ENCODE data around the gene ATG101. TPM values are rescaled to one million over a fixed set of nuclear protein-coding genes. Genes with fewer than 3 reads are reported as not detected.

ATG101 gene
- total and polyA plus RNA-seq, 2 experiments from 2014 or later = 77.3 to 139 TPM

DNA sequence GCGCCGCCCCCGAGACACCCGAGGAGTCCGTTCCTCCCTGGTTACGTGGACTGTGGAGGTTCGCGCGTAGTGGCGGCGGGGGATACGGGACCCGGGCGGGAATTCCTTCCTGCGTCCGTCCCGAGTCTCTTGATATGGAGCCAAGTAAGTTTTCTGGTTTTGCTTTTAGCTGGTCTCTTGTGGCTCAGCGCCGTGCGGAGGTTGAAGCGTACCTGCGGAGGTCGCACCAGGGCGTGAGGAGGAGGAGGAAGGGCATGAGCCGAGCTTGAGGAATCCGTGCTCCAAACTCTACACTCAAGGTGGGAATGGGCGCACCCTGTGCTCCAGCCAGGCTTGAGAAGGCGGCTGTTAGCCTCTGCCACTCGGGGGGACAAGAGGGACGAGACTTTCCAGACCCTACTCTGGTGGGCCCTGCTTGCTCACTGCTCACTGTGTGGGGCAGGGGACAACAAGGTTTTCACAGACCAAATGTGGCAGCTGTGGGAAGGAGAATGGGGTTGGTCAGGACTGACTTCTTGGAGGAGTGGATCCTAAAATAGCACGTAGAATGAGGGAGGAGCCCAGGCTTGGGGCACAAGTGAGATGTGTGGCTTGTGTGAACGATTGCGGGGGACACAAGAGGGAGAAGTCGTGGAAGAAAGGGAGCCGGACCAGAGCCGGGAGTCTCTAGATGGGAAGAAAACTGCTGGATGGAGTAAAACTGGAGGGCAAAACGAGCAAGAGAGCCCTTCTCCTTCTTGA is 577 bp downstream of the ATG101 start:
- WGBS, 2 experiments (ENCODE audit: low coverage in 1 of 2, low lambda C conversion rate in 2 of 2, missing lambda C conversion rate in 2 of 2) = 1 to 2% methylated on average over 36 to 37 of the region's 37 CpGs

DNA sequence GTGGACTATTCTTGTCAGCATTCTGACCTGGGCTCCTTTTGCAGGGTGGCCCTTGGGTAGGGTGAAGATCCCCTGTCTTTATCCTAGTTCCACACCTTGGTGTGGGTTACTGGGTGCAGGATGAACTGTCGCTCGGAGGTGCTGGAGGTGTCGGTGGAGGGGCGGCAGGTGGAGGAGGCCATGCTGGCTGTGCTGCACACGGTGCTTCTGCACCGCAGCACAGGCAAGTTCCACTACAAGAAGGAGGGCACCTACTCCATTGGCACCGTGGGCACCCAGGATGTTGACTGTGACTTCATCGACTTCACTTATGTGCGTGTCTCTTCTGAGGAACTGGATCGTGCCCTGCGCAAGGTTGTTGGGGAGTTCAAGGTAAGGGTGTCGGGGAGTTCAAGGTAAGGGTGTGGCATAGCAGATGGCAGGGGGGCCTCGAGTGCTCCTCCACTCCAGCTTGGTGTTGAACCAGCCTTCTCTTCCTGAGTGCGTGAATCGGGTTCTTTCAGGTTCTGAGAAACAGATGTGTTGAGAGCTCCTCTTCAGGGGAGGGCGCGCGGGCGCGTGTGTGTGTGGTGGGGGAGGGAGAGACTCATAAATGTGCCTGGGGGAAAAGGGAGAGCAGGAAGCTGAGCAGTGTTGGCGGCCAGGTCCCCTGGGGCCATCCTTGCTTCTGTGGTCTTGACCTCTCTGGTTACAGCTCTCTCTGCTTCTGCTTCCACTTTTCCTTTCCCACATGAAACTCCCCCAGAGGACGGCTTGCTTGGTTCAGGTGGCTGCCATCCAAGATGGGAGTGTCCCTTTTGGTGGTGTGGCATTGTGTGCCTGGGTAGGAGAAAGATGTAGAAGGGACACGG is 4.0 kb downstream of the ATG101 start:
- Histone ChIP-seq H3K79me2 (ENCODE audit: insufficient read depth) (peaks cover 92% of the 10 kb centered on the region), H3K36me3 (ENCODE audit: low read depth) (peaks cover 11% of the 10 kb centered on the region), H3K9me3 (ENCODE audit: low read depth) (no peaks in the 10 kb centered on the region), H3K27ac (peak overlapping the region; percentile 43), H3K9me2 (ENCODE audit: insufficient read depth) (no peaks in the 10 kb centered on the region), H3F3A (ENCODE audit: insufficient read depth) (peaks cover 13% of the 10 kb centered on the region; the same call in 1 of the 2 replicates), H3K4me1 (ENCODE audit: insufficient read depth) (peaks cover 48% of the 10 kb centered on the region), H3K4me2 (ENCODE audit: unreplicated experiment) (peak overlapping the region; percentile 38), H3K9ac (peak overlapping the region; percentile 31; the same call in 1 of the 2 replicates), H3K27me3 (replicated peaks; ENCODE audit: insufficient read depth) (no peaks in the 10 kb centered on the region), H4K20me1 (ENCODE audit: insufficient read depth) (peaks cover 11% of the 10 kb centered on the region), H3K4me3 (no peak overlapping the region), H2AFZ (no peak overlapping the region)
- in situ Hi-C loops (cut with MboI) = no loop called here
- DNase-seq = peak; percentile 77
- 64 to 71% methylated on average over 20 to 23 of the region's 23 CpGs for WGBS, 2 experiments (ENCODE audit: low coverage in 1 of 2, low lambda C conversion rate in 2 of 2, missing lambda C conversion rate in 2 of 2)
- TF ChIP-seq EZH2 (IDR thresholded peaks at IDR 0.05; ENCODE audit: insufficient read depth, poor library complexity, severe bottlenecking) = no peak
- TF ChIP-seq EZH2phosphoT487 (IDR thresholded peaks at IDR 0.05; ENCODE audit: insufficient read depth, low read depth) = no peak

More for the DNA sequence above, 577 bp downstream of the ATG101 start:
- Histone ChIP-seq H3F3A (ENCODE audit: insufficient read depth) (peaks cover 13% of the 10 kb centered on the region; the same call in 1 of the 2 replicates), H4K20me1 (ENCODE audit: insufficient read depth) (peaks cover 2% of the 10 kb centered on the region), H2AFZ (peak overlapping the region; percentile 77), H3K27me3 (replicated peaks; ENCODE audit: insufficient read depth) (no peaks in the 10 kb centered on the region), H3K9me3 (ENCODE audit: low read depth) (no peaks in the 10 kb centered on the region), H3K9me2 (ENCODE audit: insufficient read depth) (no peaks in the 10 kb centered on the region), H3K4me3 (peak overlapping the region; percentile 100), H3K4me2 (ENCODE audit: unreplicated experiment) (peak overlapping the region; percentile 89), H3K36me3 (ENCODE audit: low read depth) (no peaks in the 10 kb centered on the region; the same call in 1 of the 2 replicates), H3K79me2 (ENCODE audit: insufficient read depth) (peaks cover 58% of the 10 kb centered on the region), H3K9ac (peak overlapping the region; percentile 99), H3K4me1 (ENCODE audit: insufficient read depth) (peaks cover 41% of the 10 kb centered on the region), H3K27ac (peak overlapping the region; percentile 88)
- no peak for TF ChIP-seq EZH2phosphoT487 (IDR thresholded peaks at IDR 0.05; ENCODE audit: insufficient read depth, low read depth)
- TF ChIP-seq EZH2 (IDR thresholded peaks at IDR 0.05; ENCODE audit: insufficient read depth, poor library complexity, severe bottlenecking) = no peak
- in situ Hi-C loops (cut with MboI) = no loop called here
- DNase-seq = peak; percentile 79

DNA sequence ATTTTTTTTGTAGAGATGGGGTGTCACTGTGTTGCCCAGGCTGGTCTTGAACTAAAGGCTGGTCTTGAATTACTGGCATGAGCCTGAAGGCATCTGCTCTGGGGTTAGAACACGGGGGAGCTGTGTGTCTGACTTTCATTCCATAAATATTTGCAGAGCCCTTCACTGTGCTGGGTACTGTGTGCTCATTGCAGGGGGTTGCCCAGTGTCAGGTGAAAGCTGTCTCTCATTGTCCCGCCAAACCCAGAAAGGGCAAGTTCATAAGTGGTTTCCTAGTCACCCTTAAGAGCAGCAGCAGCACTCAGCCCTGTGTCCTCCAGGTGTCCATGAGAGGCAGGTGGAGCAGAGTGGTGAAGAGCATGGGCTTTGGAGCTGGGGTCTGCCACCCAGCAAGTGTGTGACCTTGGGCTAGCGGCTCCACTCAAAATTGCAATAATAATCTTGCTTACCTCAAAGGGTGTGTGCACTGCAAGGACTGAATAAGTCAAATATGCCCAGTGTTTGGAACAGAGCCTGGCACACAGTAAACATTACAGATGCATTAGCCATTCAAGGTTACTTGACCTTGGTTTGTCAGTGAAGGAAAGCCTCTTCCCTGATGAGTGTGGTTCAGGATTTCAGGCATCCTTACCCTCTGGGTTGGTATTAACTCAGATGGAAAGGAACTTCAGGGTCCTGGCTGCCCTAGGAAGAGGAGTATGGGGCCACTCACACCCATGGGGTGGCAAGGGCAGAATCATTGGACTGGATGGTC is 5.4 kb downstream of the ATG101 start:
- 67 to 71% methylated on average over 3 of the region's 3 CpGs for WGBS, 2 experiments (ENCODE audit: low coverage in 1 of 2, low lambda C conversion rate in 2 of 2, missing lambda C conversion rate in 2 of 2)
- no peaks in the 10 kb centered on the region for H3K9me2 ChIP-seq (ENCODE audit: insufficient read depth)
- peak; percentile 79 for DNase-seq

DNA sequence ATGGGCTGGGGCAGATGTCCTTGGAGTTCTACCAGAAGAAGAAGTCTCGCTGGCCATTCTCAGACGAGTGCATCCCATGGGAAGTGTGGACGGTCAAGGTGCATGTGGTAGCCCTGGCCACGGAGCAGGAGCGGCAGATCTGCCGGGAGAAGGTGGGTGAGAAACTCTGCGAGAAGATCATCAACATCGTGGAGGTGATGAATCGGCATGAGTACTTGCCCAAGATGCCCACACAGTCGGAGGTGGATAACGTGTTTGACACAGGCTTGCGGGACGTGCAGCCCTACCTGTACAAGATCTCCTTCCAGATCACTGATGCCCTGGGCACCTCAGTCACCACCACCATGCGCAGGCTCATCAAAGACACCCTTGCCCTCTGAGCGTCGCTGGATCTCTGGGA is 7.0 kb downstream of the ATG101 start:
- no peak overlapping the region for H3K9ac ChIP-seq
- in situ Hi-C loops (cut with MboI) = no loop called here
- no peak overlapping the region for H3K4me2 ChIP-seq (ENCODE audit: unreplicated experiment)
- no peak overlapping the region for H2AFZ ChIP-seq
- H4K20me1 ChIP-seq (ENCODE audit: insufficient read depth) = peaks cover 11% of the 10 kb centered on the region
- WGBS, 2 experiments (ENCODE audit: low coverage in 1 of 2, low lambda C conversion rate in 2 of 2, missing lambda C conversion rate in 2 of 2) = 93 to 94% methylated on average over 16 of the region's 16 CpGs
- peaks cover 18% of the 10 kb centered on the region for H3F3A ChIP-seq (ENCODE audit: insufficient read depth)
- no peak overlapping the region for H3K27ac ChIP-seq
- no peaks in the 10 kb centered on the region for H3K27me3 ChIP-seq (replicated peaks; ENCODE audit: insufficient read depth)
- peaks cover 11% of the 10 kb centered on the region for H3K36me3 ChIP-seq (ENCODE audit: low read depth)
- peaks cover 49% of the 10 kb centered on the region for H3K4me1 ChIP-seq (ENCODE audit: insufficient read depth)
- no peak for DNase-seq
- H3K9me3 ChIP-seq (ENCODE audit: low read depth) = no peaks in the 10 kb centered on the region
- no peak overlapping the region for H3K4me3 ChIP-seq
- TF ChIP-seq EZH2phosphoT487 (IDR thresholded peaks at IDR 0.05; ENCODE audit: insufficient read depth, low read depth) = no peak
- no peak for TF ChIP-seq EZH2 (IDR thresholded peaks at IDR 0.05; ENCODE audit: insufficient read depth, poor library complexity, severe bottlenecking)
- no peaks in the 10 kb centered on the region for H3K9me2 ChIP-seq (ENCODE audit: insufficient read depth)
- peaks cover 82% of the 10 kb centered on the region for H3K79me2 ChIP-seq (ENCODE audit: insufficient read depth)

More for the DNA sequence above, 5.4 kb downstream of the ATG101 start:
- Histone ChIP-seq H3K36me3 (ENCODE audit: low read depth) (peaks cover 11% of the 10 kb centered on the region), H3K4me1 (ENCODE audit: insufficient read depth) (peaks cover 48% of the 10 kb centered on the region), H3K27ac (peak overlapping the region; percentile 43), H2AFZ (no peak overlapping the region), H3K9me3 (ENCODE audit: low read depth) (no peaks in the 10 kb centered on the region), H3K27me3 (replicated peaks; ENCODE audit: insufficient read depth) (no peaks in the 10 kb centered on the region), H3K4me3 (no peak overlapping the region), H3F3A (ENCODE audit: insufficient read depth) (peaks cover 13% of the 10 kb centered on the region; the same call in 1 of the 2 replicates), H3K4me2 (ENCODE audit: unreplicated experiment) (peak overlapping the region; percentile 30), H3K79me2 (ENCODE audit: insufficient read depth) (peaks cover 94% of the 10 kb centered on the region), H3K9ac (no peak overlapping the region), H4K20me1 (ENCODE audit: insufficient read depth) (peaks cover 11% of the 10 kb centered on the region)
- in situ Hi-C loops (cut with MboI) = no loop called here
- TF ChIP-seq EZH2phosphoT487 (IDR thresholded peaks at IDR 0.05; ENCODE audit: insufficient read depth, low read depth) (no peak), EZH2 (IDR thresholded peaks at IDR 0.05; ENCODE audit: insufficient read depth, poor library complexity, severe bottlenecking) (no peak)

Data from GM23248 (cell line).